Measurements from ENCODE around the gene KCNQ1OT1. TPM values are rescaled to one million over a fixed set of nuclear protein-coding genes. Genes with fewer than 3 reads are reported as not detected.

Gene KCNQ1OT1
- total and polyA plus RNA-seq, 9 of the 15 experiments (the other 6 are each of a cell fraction or from before 2014, with no cell fraction given) = 0.04 to 2.3 (median 0.74) TPM

GRCh38 chr11:2664791-2665525 lies 34.8 kb downstream of the KCNQ1OT1 start:
- H3K9ac ChIP-seq (ENCODE audit: insufficient read depth in 1 of 2, low read depth in 2 of 2, low read length in 2 of 2) = no peak overlapping the region
- BruUV-seq (replicated peaks) = no TSS peak
- peaks cover 21% of the 10 kb centered on the region for H3K9me3 ChIP-seq (replicated peaks; ENCODE audit: control insufficient read depth, insufficient read depth, low read depth, low read length)
- no peaks in the 10 kb centered on the region for H3K27me3 ChIP-seq (ENCODE audit: control insufficient read depth in 2 of 2, insufficient read depth in 2 of 2, low read length in 2 of 2)
- no peaks in the 10 kb centered on the region for H3K9me1 ChIP-seq (ENCODE audit: control insufficient read depth, insufficient read depth, low read length)
- H3K4me3 ChIP-seq = no peak overlapping the region
- DNase-seq (ENCODE audit: extremely low read depth in 1 of 4, low spot score in 3 of 4) = no peak
- no peak for ATAC-seq
- no peak overlapping the region for H3K27ac ChIP-seq (ENCODE audit: extremely low read depth, low read depth, low read length)
- in situ Hi-C loops (cut with MboI) = no loop called here
- intact Hi-C loops (cut with micrococcal nuclease) = no loop called here
- TF ChIP-seq TOE1 (IDR thresholded peaks at IDR 0.05; ENCODE audit: borderline replicate concordance) (no peak), TOE1 (CRISPR knock-in tag; IDR thresholded peaks at IDR 0.05; ENCODE audit: borderline replicate concordance, low read depth) (no peak), POU5F1 (IDR thresholded peaks at IDR 0.05; ENCODE audit: borderline replicate concordance, low read depth, low read length, partially characterized antibody) (no peak), SP2 (IDR thresholded peaks at IDR 0.05; ENCODE audit: extremely low read depth, low read depth, low read length, poor library complexity, severe bottlenecking) (no peak), HMGXB4 (CRISPR knock-in tag; IDR thresholded peaks at IDR 0.05) (no peak), TEAD4 (IDR thresholded peaks at IDR 0.05; ENCODE audit: low read length) (no peak), TEAD4 (CRISPR knock-in tag; IDR thresholded peaks at IDR 0.05; ENCODE audit: borderline replicate concordance) (no peak), DPF2 (IDR thresholded peaks at IDR 0.05) (no peak), KHSRP (IDR thresholded peaks at IDR 0.05) (no peak), SNIP1 (IDR thresholded peaks at IDR 0.05; ENCODE audit: low read depth) (no peak), FOXA1 (IDR thresholded peaks at IDR 0.05; ENCODE audit: borderline replicate concordance) (no peak), HDAC1 (IDR thresholded peaks at IDR 0.05) (no peak), SFPQ (IDR thresholded peaks at IDR 0.05; ENCODE audit: low read depth, low read length) (no peak), ZKSCAN8 (CRISPR knock-in tag; IDR thresholded peaks at IDR 0.05) (no peak), CREM (IDR thresholded peaks at IDR 0.05; ENCODE audit: low read depth) (no peak), NCOR1 (IDR thresholded peaks at IDR 0.05) (no peak), E2F5 (CRISPR knock-in tag; IDR thresholded peaks at IDR 0.05) (no peak)
- POLR2A ChIA-PET = interaction anchor here (0.6 kb wide), 2 partner anchors 9 to 35 kb away, joined by 3 to 4 read pairs; partner anchors contain the start of gene KCNQ1OT1
- no peaks in the 10 kb centered on the region for H3K4me1 ChIP-seq (replicated peaks in 1 of 2; ENCODE audit: control insufficient read depth in 2 of 2, insufficient read depth in 2 of 2, low read length in 2 of 2)
- peaks cover 5% of the 10 kb centered on the region; the same call in 1 of the 3 replicates for H3K79me2 ChIP-seq (ENCODE audit: control insufficient read depth, insufficient read depth, low read length)
- CTCF ChIA-PET (ENCODE audit: low intra/inter-chr PET ratio) = no interaction called here
- no peaks in the 10 kb centered on the region for H4K20me1 ChIP-seq (replicated peaks; ENCODE audit: control insufficient read depth, insufficient read depth, low read length)
- WGBS (ENCODE audit: insufficient coverage, low coverage, missing lambda C conversion rate) = 72% methylated on average over 13 of the region's 14 CpGs
- H3K4me2 ChIP-seq (ENCODE audit: insufficient read depth, low read length) = no peak overlapping the region
- peaks cover 22% of the 10 kb centered on the region; the same call in 2 of the 3 replicates for H3K36me3 ChIP-seq (ENCODE audit: control insufficient read depth, insufficient read depth, low read length)
- no peak for FAIRE-seq
- no peak overlapping the region for H2AFZ ChIP-seq (ENCODE audit: low read depth, low read length)
